ENCODE data around the gene OR4E2. TPM values are rescaled to one million over a fixed set of nuclear protein-coding genes. Genes with fewer than 3 reads are reported as not detected.
"Not testable (repeated sequence)": the region's sequence is repeated elsewhere in the genome, so short reads cannot be mapped to it uniquely, and the experiment has no call there.

Gene OR4E2
- polyA plus RNA-seq, 4 donors, result 0.09 TPM; not detected in 3

DNA sequence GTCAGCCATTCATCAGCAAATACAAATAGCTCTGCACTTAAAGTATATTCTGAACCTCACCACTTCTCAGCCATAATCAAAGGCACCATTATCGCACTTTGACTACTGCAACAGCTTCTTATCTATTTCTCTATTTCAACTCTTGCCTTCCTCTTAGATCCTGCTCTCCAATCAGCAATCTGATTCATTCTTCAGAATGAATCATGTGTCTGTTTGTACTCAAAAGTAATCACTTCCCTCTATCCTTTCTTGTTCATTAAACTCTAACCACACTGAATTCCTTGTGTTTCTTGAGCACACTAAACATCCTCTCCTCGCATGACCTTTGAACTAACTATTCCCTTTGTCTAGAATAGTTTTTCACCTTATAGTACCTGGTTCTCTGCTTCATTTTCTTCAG lies 32.8 kb downstream of the OR4E2 start:
- DNase-seq (ENCODE audit: low read depth in 4 of 4, low spot score in 3 of 4), result no peak

DNA sequence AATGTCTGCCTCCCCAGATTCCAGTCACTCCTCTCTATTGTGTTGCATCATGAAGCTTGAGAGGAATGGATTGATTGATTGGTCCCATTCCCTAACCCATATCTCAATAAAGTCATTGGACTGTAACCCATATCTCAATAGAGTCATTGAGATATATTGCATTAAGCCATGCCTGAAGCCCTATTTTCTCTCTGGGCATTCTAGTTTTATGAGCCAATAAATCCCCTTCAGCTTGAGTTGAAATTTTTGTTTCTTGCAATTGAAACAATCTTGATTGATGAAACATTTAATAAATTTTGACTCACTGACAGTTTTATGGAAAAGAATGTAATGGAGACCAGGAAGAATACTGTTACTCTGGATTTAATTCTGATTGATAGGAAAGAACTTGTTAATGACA lies 40.8 kb downstream of the OR4E2 start:
- DNase-seq (ENCODE audit: low read depth in 4 of 4, low spot score in 3 of 4), result no peak

DNA sequence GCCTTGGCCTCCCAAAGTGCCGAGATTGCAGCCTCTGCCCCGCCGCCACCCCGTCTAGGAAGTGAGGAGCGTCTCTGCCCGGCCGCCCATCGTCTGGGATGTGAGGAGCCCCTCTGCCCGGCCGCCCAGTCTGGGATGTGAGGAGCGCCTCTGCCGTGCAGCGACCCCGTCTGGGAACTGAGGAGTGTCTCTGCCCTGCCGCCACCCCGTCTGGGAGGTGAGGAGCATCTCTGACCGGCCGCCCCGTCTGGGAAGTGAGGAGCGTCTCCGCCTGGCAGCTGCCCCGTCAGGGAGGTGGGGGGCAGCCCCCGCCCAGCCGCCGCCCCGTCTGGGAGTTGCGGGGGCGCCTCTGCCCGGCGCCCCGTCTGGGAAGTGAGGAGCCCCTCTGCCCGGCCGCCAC lies 44.0 kb downstream of the OR4E2 start:
- not testable (repeated sequence) for DNase-seq (ENCODE audit: low read depth in 4 of 4, low spot score in 3 of 4)

- DNase-seq (ENCODE audit: low read depth in 4 of 4, low spot score in 3 of 4), result not testable (repeated sequence)
Measured at GRCh38 chr14:21698538-21698937, 44.9 kb downstream of the OR4E2 start.

- DNase-seq (ENCODE audit: low read depth in 4 of 4, low spot score in 3 of 4), result no peak
Measured at GRCh38 chr14:21699551-21699950, 45.9 kb downstream of the OR4E2 start.

DNA sequence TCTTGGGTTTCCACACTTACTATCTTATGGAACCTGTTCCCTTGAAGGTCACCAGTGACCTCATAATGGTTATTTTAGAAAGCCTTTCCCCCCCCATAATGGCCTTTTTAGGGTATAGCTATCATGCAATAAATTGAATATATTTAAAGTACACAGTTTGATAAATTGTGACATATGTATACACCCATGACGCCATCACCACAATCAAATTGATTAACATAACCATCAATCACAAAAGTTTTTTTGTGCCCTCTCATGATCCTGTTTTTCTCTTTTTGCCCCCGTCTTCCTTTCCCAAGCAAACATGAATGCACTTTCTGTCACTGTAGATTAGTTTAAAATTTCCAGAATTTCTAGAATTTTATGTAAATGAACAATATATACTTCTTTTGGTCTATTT lies 48.7 kb downstream of the OR4E2 start:
- no peak for DNase-seq (ENCODE audit: low read depth in 4 of 4, low spot score in 3 of 4)

DNA sequence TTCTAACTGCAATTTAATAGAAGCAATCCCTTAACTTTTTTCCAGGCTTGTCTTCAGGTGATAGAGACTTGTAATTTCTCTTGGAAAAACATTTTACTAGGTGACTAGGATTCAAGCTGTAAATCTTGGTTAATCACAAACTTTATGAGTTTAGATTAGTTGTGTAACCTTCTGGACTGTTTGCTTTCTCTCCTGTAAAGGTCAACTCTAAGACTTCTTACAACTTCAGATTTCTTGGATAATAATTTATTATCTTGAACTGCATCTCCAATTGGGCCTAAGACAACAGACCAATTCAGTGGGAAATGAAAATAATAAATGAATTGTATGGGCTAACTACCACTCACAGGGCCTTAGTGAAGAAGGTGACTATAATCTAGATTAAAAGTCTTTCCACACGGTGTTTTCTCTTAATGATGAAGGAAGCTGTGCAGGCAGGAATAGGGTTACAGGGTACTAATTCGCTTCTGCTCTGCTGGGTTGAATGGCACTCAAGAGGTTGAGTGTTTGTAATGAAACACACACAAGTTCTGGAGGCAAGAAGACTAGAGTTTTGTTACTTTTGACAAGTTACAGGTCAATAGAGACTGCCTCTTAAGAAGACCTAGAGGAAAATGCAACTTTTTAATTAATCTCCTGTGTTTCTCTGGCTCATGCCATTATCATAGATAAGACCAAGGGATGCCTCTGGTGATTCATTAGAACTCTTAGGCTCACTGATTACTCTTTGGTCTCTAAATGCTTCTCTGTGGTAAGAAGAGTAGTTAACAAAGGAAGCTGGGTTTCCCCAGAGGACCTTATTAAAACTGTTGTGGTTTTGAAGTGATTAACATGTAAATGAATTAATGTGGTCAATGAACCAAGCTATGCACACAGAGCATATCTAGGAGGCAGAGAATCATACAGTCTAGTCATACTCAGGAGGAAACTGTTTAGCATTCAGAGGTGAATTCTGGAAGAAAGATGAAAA lies 50.0 kb downstream of the OR4E2 start:
- DNase-seq (ENCODE audit: low read depth in 4 of 4, low spot score in 3 of 4), result no peak

DNA sequence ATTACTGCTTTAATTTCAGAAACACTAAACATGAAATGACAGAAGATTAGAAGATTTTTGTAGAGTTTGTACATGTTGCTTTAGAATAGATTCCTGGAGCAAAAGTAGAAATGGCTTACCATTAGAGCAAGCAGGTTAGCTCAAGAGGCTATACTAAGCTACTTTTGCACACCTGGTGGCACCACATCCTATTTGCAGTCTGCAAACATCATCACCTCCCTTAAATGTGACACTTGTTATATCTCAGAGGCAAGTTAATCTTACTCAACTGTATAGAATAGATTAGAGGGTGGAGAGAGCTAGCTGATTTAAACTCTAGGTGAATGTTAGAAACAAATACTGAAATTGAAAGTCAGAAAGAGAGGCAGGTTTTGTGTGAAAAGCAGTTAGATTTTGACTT lies 50.7 kb downstream of the OR4E2 start:
- DNase-seq (ENCODE audit: low read depth in 4 of 4, low spot score in 3 of 4), result no peak

DNA sequence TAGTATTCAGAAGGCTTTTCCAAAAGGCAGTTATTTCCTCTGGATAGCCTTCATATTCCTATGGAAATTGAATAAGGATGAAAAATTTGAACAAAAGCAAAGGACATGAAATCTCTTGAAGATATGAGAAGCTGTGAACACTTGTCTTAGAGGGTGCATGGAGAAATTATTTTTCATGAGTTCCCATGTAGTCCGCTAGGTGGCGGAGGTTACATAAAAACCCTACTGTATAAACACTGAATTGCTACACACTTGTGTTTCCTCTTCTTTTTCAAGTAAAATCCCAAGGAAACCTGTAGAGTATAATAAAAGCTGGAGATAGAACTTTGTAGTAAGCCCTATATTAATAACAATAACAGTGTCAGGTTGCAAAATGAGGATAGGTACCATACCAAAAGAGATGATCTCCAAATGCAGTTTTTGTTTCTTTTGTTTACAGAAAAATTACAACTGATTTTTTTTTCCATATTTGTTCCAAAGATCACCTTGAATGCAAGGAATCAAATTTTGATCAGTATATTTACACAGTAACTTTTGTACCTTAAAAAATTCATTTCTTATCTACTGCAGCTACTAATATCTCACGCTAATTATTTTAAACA lies 57.8 kb downstream of the OR4E2 start:
- peak in 2 of 4 donors; percentile 6 to 10 for DNase-seq (ENCODE audit: low read depth in 4 of 4, low spot score in 3 of 4)

DNA sequence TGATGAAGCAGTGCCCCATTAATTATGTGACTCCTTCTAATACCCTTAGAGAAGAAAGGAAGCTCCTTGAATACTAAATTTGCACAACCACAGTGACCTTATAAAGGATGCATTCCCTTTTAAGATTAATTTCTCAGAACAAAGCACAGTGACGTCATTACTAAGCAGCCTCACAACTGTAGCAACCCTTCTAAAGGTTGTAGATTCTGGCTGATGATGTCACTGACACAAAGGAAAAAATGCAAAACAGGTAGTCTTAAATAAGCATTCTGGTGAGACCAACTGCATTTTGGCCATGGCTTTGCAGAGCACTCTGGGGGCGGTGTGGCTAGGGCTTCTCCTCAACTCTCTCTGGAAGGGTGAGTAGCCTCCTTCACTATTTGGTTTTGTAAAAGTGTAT lies 58.4 kb downstream of the OR4E2 start:
- DNase-seq (ENCODE audit: low read depth in 4 of 4, low spot score in 3 of 4), result no peak

DNA sequence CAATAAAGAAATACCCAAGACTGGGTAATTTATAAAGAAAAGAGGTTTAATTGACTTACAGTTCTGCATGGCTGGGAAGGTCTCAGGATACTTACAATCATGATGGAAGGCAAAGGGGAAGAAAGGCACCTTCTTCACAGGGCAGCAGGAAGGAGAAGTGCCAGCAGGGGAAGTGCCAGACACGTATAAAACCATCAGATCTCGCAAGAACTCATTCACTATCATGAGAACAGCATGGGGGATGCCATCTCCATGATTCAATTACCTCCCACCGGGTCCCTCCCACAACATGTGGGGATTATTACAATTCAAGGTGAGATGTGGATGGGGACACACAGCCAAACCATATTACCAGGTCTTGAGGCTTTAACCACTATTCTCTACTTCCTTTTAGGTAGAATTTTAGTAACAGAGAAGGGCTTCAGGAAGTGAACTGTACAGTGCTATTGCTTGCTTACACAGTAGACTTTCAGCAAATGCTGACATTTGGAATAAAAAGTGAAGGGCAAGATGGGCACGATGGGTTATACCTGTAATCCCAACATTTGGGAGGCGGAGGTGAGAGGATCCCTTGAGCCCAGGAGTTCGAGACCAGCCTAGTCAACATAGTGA lies 60.8 kb downstream of the OR4E2 start:
- no peak for DNase-seq (ENCODE audit: low read depth in 4 of 4, low spot score in 3 of 4)

Other genes with a start within 250 kb of the OR4E2 start
- gene CHD8, start 197.7 kb upstream of the OR4E2 start, polyA plus RNA-seq (ENCODE audit: insufficient read length in 4 of 4), result 10 to 100 TPM; 62.1 to 78.4 (median 73.6) TPM
- 10 to 100 TPM; 37.7 to 44.4 (median 39.2) TPM for gene RAB2B, start 176.9 kb upstream of the OR4E2 start, polyA plus RNA-seq (ENCODE audit: insufficient read length in 4 of 4)
- gene TOX4, start 176.6 kb upstream of the OR4E2 start, polyA plus RNA-seq (ENCODE audit: insufficient read length in 4 of 4), result 10 to 100 TPM; 50.0 to 62.7 (median 59.5) TPM
- gene METTL3, start 142.5 kb upstream of the OR4E2 start, polyA plus RNA-seq (ENCODE audit: insufficient read length in 4 of 4), result 100 to 1,000 TPM in 1 of 4 donors, 10 to 100 TPM in 3; 61.3 to 107 (median 84.3) TPM
- gene SALL2, start 127.5 kb upstream of the OR4E2 start, polyA plus RNA-seq (ENCODE audit: insufficient read length in 4 of 4), result 10 to 100 TPM; 56.7 to 64.8 (median 60.1) TPM
- under 1 TPM in 1 of 4 donors, not detected in 3; 0.12 TPM for gene OR10G3, start 73.8 kb upstream of the OR4E2 start, polyA plus RNA-seq (ENCODE audit: insufficient read length in 4 of 4)
- gene OR10G2, start 18.9 kb upstream of the OR4E2 start, polyA plus RNA-seq (ENCODE audit: insufficient read length in 4 of 4), result not detected
- gene OR4E1, start 20.0 kb downstream of the OR4E2 start, polyA plus RNA-seq (ENCODE audit: insufficient read length in 4 of 4), result under 1 TPM in 1 of 4 donors, not detected in 3; 0.09 TPM